ENCODE measurements around the gene MED31.

Gene MED31

DNA sequence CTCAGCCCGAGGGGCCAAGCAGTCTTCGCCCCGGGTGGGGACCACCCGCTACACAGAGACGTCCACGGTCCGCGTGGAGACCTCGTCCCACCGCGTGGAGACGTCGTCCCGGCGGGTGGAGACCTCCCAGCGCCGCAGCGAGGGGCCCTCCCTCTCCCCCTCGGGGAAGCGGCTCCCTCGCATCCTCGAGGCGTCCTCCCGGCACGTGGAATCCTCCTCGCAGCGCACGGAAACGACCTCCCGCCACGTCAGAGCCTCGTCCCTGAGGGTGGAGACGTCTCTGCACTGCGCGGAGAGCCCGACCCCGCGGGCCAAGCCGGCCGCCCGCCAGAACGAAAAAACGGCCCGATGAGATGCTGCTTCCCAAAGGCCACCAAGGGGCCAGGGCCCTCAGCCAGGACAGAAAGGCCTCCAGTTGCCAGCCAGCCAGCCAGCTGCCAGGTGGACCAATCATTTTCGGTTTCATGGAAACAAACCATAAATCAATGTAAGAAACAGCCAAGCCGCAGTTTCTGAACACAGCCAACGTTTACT lies 581 bp upstream of the MED31 start:
- DNase-seq = peak; percentile 33

DNA sequence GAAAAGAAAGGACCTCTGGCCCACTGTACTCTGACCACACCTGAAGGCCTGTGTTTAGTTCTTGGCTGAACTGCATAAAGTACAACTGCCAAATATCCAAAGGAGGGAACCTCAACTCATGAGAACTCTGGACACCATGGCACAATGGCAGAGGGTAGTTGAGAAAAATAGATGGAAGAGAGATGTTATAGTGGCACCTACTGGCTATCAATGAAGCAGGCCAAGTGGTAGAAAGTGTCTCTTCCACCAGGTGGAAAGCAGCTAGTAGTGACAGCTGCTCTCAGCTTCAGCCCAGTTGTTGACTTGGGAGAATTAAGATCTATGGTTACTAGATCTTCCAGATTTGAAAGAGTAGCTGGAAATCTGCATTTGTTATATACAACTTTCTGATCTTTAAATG lies 3.2 kb downstream of the MED31 start:
- peak; percentile 63 for DNase-seq

DNA sequence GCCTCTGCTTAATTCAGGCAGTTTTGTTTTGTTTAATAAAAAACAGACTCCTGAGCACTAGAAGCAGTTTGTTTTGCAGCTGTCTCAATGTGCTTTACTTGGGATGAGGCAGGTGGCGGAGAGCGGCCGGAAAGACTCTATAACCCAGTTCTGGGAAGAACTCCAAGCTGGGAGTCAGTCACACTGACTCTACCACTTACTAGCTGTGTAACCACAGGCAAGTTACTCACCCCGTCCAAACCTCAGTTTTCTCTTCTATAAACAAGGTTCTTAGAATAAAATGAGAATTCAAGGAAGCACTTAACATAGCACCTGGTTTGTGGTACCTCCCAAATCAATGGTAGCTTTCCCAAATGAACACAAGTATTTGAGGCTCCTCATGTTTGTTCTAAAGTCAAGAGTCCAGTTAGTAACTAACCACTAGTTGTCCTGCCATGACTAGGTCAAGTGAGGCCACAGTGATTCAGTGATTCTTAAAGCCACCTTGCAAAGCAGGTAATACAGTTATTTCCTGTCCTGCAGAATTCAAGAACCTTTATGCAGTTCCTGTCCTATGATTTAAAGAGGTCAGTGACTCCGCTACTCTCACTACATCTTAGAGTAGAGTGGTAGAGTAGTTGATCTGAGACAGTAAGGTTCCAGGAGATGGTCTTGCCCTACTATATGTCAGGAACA lies 7.8 kb downstream of the MED31 start:
- no peak for DNase-seq

DNA sequence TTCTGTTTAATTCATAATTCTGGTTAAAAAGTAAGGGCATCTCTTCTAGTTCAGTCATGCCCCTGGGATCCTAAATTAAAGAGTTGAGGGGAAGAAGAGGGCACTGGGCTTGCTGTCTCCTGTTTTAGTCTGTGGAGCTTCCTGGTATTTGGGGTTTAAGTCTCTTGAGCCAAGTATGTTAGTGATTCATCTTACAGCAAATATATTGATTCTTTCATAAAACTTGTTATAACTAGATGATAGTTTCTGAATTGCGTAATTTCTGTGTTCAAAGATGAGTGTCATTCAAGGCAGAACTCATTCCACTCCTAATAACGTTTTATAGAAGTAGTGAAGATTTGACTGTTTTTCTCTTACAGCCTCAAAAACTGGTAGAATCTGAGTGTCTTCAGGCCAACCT lies 8.8 kb downstream of the MED31 start:
- no peak for DNase-seq

DNA sequence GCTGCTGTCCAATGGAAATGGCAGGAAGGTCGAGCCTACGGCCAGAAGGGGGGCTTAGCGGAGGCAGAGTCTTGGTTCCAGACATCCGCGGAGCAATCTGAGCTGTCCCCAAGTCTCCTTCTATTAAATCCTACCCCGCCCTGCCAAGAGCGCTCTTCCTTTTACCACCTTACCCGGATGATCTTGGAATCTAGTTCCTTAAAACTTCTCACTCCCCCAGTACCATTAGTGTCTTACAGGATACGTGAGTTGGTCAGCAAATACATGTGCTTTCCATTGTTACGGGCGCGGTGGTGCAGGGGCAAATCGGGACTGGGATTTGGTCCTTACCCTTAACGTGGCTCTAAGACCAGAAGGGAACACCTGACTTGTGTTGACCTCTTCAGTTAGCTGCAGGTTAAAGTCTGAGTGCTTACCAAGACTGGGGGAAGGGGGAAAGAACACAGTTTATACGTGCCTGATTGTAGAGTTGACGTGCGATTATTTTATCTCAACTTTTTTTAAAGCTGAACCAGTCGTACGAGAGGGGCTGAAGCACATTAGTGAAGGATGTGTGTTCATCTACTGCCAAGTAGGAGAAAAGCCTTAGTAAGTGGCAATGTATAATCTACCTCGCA lies 10.1 kb downstream of the MED31 start:
- no peak for DNase-seq

DNA sequence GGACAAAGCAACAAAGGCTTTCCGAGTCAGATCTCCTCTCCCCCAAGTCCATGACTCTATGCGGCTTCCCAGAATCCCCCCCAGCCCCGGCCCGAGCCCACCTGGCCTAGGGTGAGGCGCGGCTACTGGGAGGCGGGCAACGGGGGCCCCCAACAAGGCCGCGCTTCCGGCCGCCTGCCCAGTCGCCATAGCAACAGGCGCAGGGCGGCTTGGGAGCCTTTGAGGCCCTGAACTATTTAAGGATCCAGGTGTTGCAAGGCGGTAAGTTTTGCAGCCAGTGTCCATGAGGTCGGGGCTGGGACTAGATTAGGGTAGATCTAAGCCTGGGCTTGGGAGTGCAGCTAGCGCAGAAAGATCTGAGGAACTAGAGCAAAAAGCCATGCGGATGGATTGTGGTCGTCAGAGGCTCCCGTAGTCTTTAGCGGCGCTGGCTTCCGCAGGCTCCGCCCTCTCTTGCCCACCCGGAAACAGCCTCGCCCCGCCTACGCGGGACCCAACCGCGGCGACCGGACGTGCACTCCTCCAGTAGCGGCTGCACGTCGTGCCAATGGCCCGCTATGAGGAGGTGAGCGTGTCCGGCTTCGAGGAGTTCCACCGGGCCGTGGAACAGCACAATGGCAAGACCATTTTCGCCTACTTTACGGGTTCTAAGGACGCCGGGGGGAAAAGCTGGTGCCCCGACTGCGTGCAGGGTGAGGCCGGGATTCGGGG lies 10.7 kb downstream of the MED31 start, which contains the start of the genes KIAA0753 and TXNDC17:
Gene KIAA0753 (minus strand): TSS at position 176 of the 711 bp plus-strand sequence. CDS start 5,608 bp downstream, outside the sequence.
Gene TXNDC17 (plus strand): TSS at position 525 of the 711 bp plus-strand sequence. CDS start 23 bp downstream, at position 548.
- peak; percentile 94 for DNase-seq

DNA sequence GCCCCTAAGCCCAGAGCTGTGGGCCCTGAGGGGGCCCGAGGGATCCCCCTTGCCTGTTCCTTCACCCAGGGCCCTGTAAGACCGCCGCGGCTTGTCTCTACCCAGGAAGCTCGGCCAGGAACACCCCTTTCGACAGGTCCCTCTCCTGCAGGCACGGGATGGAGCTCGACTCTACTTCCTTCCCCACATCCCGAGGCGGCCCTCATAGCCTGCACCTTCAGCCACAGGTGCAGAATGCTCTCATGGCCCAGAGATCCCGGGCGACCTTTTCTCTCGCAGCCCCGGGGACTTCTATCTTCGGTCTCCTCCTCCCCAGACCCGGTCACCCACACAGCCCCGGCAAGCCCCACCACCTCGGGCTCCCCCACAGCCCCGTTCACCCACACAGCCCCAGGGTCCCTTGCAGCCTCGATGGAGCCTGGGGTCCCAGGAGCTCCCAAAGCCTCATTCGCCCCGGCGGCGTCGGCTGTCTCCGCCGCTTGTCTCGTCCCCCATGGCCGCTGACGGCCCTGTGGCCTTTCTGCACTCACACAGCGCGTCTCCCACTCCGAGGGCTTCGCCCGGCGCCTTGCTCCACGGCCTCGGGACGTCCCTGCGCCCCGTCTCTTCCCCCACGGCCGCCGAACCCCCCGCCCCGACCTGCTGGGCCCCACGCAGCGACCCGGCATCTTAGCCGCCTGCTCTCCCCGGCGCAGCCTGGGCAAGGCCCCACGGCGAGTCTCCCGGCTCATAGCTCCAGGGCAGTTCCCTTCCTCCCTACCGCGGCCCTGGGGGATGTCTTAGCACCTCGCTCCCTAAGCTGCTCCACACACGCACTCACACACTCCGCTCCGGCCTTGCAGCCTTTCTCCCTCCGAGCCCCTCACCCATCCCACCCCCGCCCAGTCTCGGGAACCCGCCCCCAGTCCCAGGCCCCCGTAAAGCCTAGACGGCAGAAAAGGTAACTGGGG lies 11.5 kb downstream of the MED31 start:
- peak; percentile 64 for DNase-seq

DNA sequence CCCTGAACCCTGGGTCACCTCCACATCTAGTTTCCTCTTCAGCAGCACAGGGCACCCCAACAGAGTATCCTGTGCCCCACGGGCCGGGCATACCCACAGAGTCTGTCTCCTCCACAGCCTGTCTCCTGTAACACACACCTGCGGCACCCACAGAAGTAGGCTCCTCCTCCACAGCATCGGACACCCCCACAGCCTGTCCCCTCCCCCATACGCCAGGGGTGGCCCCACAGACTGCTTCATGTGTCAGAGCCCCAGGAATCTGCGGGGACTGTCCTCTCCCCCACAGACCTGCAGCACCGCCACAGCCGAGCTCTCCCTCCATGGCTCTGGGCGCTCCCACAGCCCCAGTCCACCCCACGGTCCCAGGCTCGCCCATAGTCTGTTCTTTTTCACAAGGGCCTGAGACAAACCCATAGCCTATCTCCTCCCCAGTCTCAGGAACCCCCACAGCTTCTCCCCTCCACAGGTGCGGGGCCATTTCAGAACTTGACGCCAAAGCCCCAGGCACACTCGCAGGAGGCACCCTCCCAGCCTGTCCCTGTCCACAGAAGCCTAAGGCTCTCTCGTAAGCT lies 12.3 kb downstream of the MED31 start:
- no peak for DNase-seq

DNA sequence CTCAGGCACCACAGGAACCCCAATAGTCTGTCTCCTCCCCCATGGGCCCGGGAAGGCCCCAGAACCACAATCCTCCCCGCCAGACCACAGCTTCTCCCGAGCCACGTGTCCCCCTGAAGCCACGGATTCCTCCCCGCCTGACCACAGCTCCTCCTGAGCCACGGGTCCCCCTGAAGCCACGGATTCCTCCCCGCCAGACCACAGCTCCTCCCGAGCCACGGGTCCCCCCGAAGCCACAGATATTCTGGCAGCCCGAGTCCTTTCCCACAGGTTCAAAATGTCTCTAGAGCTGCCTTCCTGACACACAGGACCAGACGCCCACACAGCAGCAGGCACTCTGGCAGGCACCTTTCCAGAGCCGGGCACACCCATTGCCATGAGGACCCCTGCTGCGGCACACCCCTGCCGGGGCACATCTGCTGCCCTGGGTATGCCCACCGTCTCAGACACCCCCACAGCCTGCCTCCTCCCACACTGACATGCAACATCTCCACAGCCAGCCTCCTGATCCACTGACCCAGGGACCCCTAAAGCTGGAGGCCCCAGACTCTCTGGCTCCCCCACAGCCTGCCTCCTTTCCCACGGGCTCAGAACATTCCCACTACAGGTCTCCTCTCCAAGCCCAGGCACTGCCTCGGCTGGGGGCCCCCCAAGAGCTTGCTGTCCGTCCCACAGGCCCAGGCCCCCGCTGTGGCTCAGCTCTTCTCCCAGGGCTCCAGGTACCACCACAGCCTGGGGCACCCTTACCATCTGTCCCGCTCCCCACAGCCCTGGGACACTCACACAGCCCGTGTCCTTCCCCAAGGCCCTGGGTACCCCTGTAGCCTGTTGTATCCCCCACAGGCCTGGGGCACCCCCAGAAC lies 13.1 kb downstream of the MED31 start:
- peak; percentile 73 for DNase-seq

DNA sequence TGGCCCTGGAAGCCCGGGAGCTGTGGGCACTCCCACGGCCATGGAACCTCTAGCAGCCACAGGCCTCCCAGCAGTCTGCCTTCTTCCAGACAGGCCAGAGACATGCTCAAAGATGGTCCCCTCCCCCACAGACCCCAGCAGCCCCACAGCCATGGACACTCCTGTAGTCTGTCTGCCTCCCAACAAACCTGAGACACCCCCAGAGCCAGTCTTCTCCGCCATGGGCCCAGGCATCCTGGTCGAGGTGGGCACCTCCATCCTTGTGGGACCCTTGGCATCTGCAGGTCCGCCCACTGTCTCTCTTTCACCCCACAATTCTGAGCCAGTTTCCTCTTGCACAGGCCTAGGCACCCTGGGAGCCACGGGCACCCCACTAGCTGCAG lies 14.0 kb downstream of the MED31 start:
- DNase-seq = no peak

DNA sequence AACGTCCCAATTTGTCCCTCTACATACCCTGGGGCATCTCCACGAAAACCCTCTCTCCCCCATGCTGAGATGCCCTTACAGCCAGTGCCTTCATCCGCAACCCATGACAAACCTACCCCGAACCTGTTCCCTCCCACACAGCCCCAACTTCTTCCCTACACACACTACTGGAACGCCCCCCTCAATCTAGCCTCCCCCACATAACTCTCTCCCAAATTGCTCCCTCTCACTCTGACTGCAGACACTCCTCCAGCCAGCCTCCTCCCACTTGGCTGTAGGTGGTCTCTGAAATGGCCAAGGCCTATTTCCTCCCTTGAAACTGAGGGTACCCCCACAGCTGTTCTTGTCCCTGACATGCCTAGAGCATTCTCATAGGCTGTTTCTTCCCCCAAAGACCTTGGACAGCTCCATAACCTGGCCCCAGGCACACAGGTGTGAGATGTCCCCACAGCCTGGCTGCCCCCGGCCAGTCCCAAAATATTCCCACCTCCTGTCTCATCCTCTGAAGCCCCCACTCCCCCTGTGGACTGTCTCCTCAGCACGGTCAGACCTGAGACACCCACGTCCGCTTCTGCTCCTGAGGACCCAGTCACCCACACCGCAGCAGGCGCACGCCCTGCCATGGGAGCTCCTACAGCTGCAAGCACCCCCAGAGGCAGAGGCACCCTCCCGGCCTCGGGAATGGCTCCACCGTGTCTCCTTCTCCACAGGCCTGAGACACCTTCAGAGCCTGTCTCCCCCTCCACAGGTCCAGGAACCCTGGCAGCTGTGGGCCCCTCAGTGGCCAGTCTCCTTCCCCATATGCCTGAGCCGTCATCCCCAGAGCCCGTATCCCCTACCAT lies 14.6 kb downstream of the MED31 start:
- no peak for DNase-seq

DNA sequence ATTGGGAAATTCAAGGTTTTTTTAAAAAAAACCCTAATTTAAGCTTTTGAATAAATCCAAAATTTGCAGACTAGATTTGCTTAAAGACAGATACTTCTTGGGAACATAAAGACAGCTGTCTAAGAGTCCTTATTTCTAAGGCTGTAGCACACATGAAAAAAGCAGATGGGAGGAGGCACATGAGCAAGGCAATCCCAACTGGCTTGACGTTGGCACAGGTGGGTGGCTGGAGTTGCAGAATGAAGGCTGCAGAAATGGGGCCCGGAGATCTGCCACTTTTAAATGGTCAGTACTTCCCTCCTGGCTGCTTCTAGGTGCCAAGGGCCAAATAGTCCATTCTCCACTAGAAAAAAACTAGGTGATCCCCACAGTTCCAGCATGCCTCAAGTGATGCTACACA lies 15.3 kb downstream of the MED31 start:
- DNase-seq = no peak

DNA sequence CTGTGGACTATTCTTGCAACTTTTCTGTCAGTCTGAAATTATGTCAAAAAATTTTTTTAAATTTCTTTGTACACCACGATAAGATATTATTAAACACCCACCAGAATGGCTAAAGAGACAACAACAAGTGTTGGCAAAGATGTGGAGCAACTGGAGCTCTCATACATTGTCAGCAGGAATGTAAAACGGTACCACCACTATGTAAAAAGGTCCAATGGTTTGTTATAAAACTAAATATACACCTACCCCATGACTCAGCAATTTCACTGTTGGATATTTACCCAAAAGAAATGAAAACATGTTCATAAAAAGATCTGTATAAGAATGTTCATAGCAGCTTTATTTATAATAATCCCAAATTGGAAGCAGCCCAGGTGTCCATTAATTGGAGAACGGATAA lies 18.1 kb downstream of the MED31 start:
- DNase-seq = no peak

DNA sequence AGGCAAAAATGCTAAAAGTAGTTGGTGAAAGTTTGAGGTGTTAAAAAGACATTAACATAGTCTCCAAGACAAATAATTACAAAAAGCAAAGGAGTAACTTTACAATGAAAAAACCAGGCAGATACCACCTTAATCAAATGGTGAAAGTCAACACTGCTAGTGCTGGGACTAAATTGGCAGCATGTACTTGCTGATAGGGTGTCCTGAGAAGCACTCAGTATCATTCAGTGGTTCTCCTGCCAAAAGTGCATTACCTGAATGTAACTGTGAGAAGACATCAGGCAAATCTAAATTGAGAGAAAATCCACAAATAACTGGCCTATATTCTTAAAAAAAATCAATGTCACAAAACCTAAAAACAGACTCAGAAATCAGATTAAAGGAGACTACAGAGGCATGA lies 18.9 kb downstream of the MED31 start:
- DNase-seq = no peak

DNA sequence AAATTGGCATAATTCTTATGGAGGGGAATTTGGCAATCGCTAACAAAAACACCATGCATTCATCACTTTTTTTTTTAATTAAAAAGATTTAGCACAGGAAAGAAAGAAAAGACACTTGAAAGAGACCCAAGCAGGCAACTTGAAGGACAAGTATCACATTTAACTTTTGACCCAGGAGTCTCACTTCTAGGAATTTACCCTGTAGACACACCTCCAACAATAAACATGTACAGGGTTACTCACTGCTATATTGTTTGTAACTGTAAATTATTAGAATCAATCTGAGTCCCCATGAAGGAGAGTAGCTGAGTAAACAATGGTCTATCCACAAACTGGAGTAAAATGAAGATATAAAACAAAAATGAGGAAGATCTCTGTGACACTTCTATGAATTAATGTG lies 21.0 kb downstream of the MED31 start:
- no peak for DNase-seq

DNA sequence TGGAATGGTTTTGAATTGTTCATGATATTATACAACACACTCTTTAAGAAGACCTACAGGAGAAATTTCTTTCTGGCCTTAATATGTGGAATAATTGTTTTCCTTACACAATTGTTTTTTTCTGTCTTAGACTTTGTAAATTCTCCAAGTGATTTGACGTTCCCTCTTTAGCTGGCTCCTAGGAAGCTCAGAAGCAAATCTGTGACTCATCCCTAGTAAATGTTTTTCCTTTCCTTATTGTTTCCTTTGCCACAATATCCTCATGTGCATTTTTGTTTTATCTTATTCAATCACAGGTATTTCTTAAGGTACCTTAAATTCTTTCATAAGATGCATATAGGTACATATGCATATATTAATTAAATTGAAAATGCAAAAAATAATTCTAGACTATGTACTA lies 24.4 kb downstream of the MED31 start:
- DNase-seq = no peak

DNA sequence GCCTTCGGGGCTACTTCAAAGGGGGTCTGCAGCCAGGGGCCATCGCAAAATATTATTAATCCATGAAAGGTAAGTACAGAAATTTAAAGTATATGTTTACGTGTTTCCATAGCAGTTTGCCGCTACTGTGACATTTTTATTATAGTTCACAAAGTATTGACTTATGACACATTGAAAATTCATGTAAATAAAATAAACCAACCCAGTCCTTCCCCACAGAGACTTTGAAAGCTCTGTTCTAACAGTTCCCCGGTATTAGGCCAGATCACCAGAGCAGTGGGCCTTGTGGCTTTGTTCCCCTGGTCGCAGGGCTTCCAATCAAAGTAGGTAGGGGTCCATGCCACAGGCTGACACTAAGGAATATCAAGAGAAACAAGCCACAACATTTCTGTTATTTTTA lies 24.8 kb downstream of the MED31 start:
- no peak for DNase-seq

DNA sequence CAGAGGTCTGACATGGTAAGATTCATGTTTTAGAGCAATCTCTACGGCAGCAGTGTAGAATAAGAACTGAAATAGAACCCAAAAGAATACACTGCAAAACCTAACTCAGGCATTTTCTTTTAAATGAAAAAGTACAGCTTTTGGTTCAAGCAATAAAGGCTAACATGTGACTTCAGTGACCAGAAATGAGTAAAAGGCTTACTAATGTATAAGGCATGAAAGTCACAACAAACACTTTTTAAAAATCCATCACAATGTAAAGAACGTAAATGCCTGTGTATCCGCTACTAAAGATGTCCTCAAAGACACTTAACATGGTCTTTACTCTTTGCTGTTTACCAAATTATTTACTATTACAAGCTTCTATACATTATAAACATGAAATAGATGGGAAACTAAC lies 27.5 kb downstream of the MED31 start:
- no peak for DNase-seq

DNA sequence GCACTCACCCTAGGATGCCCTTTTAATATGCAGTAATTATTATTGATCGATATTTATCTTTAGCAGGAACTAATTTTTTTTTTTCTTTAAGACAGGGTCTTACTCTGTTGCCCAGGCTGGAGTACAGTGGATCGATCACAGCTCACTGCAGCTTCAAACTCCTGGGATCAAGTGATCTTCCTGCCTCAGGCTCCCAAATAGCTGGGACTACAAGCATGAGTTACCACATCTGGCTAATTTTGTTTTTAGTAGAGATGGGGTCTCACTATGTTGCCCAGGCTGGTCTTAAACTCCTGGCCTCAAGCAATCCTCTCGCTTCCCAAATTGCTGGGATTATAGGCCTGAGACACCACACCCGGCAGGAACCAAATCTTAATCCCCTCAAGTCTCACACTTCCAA lies 40.2 kb downstream of the MED31 start:
- DNase-seq = no peak

DNA sequence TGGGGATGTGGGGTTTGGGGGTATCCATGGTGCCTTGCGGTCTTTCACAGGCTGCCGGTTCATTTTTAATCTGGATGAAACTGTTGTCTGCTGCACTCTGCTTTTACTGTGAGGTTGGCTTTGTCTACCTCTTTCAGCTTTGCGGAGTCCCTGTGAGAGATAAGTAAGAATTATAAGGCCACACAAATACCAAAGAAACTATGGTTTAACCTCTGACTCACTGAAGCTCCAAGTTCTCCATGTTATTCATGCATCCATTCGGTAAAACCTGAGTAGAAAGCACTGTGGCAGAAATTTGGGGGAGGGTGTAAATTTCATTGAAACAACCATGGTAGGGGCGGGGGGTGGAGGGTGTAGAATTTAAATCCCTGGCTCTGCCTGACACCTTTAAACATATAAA lies 41.4 kb downstream of the MED31 start:
- no peak for DNase-seq

Data from hematopoietic multipotent progenitor cell treated with erythropoietin and hydrocortisone succinate and interleukin-3 and kit ligand, for 6 days (in vitro differentiated cells).